Heart left ventricle (tissue), 13 donors: ENCODE measurements around the gene RGS6.

ENCODE experiments used
- POLR2A ChIP-seq, 2 donors: fragments of 450-650 bp; IDR thresholded peaks; one replicate each; pipeline ENCODE4 v1.6.1; 2017; ENCODE audit warnings: antibody characterized with exemption in 2 of 2, mild to moderate bottlenecking in 2 of 2, moderate library complexity in 2 of 2
- TF ChIP-seq, protein P1 (sequence below), 12 donors: fragments of 200-600 bp; sonication (generic) in 4 of 12; IDR thresholded peaks; one replicate each; pipeline versions ENCODE4 v1.5.0 to v1.8.0; 2018 to 2022; ENCODE audit warnings: antibody characterized with exemption in 12 of 12, mild to moderate bottlenecking in 5 of 12
- donor health status: ischemic (EF 13 %, LVEDD 7.1; RV severe dilation, severe dysfunction).
- donor health status: DM: no; HTN: yes; CAD: no.
- donor health status: DM: no; HTN: no; CAD: no.
- donor health status: ischemic (EF 25% LVEDD 6.9; RV normal size, moderate dysfunction).
- donor health status: ischemic (EF 25% LVEDD 5.7; RV mildly dilated, moderate dysfunction).
- donor health status: ischemic (EF 35%, LVEDD 5.7; RV mildly dilated, moderate dysfunction).
- donor health status: nonischemic (EF 11% LVEDD 7.7; RV severe dilation, severe dysfunction).
- donor health status: DM: yes; HTN: yes; CAD: no.
- donor health status: PGD.
- donor health status: ischemic (EF 29% LVEDD 5.4; RV normal size, mild dysfunction).
- donor health status: nonischemic (EF 23%, LVEDD 6.1; RV moderate dilation, normal function).

GRCh38 chr14:72408020-72408419, 475.8 kb downstream of the RGS6 start:
- TF ChIP-seq, protein P1, sequence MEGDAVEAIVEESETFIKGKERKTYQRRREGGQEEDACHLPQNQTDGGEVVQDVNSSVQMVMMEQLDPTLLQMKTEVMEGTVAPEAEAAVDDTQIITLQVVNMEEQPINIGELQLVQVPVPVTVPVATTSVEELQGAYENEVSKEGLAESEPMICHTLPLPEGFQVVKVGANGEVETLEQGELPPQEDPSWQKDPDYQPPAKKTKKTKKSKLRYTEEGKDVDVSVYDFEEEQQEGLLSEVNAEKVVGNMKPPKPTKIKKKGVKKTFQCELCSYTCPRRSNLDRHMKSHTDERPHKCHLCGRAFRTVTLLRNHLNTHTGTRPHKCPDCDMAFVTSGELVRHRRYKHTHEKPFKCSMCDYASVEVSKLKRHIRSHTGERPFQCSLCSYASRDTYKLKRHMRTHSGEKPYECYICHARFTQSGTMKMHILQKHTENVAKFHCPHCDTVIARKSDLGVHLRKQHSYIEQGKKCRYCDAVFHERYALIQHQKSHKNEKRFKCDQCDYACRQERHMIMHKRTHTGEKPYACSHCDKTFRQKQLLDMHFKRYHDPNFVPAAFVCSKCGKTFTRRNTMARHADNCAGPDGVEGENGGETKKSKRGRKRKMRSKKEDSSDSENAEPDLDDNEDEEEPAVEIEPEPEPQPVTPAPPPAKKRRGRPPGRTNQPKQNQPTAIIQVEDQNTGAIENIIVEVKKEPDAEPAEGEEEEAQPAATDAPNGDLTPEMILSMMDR (IDR thresholded peaks at IDR 0.05), result no peak
- no peak for TF ChIP-seq POLR2A (IDR thresholded peaks at IDR 0.05)
